ENCODE measurements around the gene CEP295NL.
"Not testable (repeated sequence)": the region's sequence is repeated elsewhere in the genome, so short reads cannot be mapped to it uniquely, and the experiment has no call there.

Gene CEP295NL

GRCh38 chr17:78929908-78930775, 27.1 kb upstream of the CEP295NL start:
- no peak for DNase-seq (ENCODE audit: low read depth)

- DNase-seq (ENCODE audit: low read depth), result no peak
Measured at GRCh38 chr17:78925662-78926555, 22.9 kb upstream of the CEP295NL start.

- peak; percentile 30 for DNase-seq (ENCODE audit: low read depth)
Measured at GRCh38 chr17:78925234-78925633, 22.2 kb upstream of the CEP295NL start, which contains the start of gene TIMP2. Gene TIMP2, minus strand, starts transcription at chr17:78925387. Its CDS starts 299 bp downstream, at chr17:78925088.

GRCh38 chr17:78924481-78925151, 21.6 kb upstream of the CEP295NL start:
- no peak for DNase-seq (ENCODE audit: low read depth)

GRCh38 chr17:78923660-78924453, 20.9 kb upstream of the CEP295NL start:
- DNase-seq (ENCODE audit: low read depth), result peak; percentile 28

GRCh38 chr17:78922816-78923498, 20.0 kb upstream of the CEP295NL start:
- no peak for DNase-seq (ENCODE audit: low read depth)

- no peak for DNase-seq (ENCODE audit: low read depth)
Measured at GRCh38 chr17:78921437-78921971, 18.5 kb upstream of the CEP295NL start.

GRCh38 chr17:78920528-78920927, 17.5 kb upstream of the CEP295NL start:
- no peak for DNase-seq (ENCODE audit: low read depth)

GRCh38 chr17:78919861-78920450, 17.0 kb upstream of the CEP295NL start:
- DNase-seq (ENCODE audit: low read depth), result no peak

GRCh38 chr17:78918979-78919378, 16.0 kb upstream of the CEP295NL start:
- no peak for DNase-seq (ENCODE audit: low read depth)

- no peak for DNase-seq (ENCODE audit: low read depth)
Measured at GRCh38 chr17:78917451-78918275, 14.7 kb upstream of the CEP295NL start.

GRCh38 chr17:78915872-78916632, 13.1 kb upstream of the CEP295NL start:
- DNase-seq (ENCODE audit: low read depth), result no peak

- no peak for DNase-seq (ENCODE audit: low read depth)
Measured at GRCh38 chr17:78913115-78913514, 10.1 kb upstream of the CEP295NL start.

GRCh38 chr17:78912082-78912481, 9.1 kb upstream of the CEP295NL start:
- no peak for DNase-seq (ENCODE audit: low read depth)

- not testable (repeated sequence) for DNase-seq (ENCODE audit: low read depth)
Measured at GRCh38 chr17:78911543-78911942, 8.5 kb upstream of the CEP295NL start.

- DNase-seq (ENCODE audit: low read depth), result no peak
Measured at GRCh38 chr17:78910497-78911284, 7.7 kb upstream of the CEP295NL start.

GRCh38 chr17:78908426-78908825, 5.4 kb upstream of the CEP295NL start:
- no peak for DNase-seq (ENCODE audit: low read depth)

GRCh38 chr17:78905541-78905940, 2.5 kb upstream of the CEP295NL start:
- no peak for DNase-seq (ENCODE audit: low read depth)

Measured in activated T-cell treated with anti-CD3 and anti-CD28 coated beads for 24 hours (primary cell).